HPDE6-E6E7 (cell line): ENCODE results near the gene SNAPC2.

Experiments used
- DNase-seq: peaks from one replicate; pipeline ENCODE4 v3.0.0; 2011; ENCODE audit warnings: missing footprints; ENCODE audit errors: extremely low spot score

Gene SNAPC2, protein sequence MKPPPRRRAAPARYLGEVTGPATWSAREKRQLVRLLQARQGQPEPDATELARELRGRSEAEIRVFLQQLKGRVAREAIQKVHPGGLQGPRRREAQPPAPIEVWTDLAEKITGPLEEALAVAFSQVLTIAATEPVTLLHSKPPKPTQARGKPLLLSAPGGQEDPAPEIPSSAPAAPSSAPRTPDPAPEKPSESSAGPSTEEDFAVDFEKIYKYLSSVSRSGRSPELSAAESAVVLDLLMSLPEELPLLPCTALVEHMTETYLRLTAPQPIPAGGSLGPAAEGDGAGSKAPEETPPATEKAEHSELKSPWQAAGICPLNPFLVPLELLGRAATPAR

DNA sequence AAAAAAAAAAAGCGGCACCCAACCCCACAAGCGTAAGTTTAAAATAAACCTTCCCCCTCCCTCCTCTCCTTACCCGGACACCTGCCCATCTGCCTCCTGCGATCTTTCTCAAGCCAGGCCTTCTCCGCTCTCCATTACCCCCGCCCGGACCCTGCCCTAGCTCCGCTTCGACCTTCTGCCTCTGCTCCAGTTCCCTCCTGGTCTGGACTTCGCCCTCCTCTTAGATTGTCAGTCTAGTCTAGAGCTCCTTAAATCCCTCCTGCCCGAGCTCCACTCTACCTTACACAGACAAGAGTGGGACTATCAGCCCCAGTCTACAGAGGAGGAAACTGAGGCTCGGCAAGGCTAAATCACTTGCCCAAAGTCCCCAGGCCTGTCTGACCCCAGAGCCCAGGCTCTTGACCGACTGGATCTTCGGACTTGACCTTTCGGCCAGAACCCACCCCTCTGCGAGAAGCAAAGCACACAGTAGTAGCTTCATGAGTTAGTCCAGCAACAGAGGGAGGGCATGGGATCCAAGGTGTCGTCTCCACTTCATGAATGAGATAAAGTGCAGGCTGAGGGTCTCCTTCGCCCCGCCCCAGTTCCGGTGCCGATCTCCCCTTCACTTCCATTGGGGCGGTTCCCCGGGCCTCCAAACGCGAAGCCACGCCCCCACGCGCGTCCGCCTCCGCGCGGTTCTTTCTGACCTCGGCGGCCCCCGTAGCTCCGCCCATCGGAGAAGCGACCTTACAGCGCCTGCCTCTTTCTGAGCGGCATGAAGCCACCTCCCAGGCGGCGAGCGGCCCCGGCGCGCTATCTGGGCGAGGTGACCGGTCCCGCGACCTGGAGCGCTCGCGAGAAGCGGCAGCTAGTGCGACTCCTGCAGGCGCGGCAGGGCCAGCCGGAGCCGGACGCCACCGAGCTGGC is at the start of gene SNAPC2:
SNAPC2 (plus strand) TSS at position 729 of the 909 bp plus-strand sequence; CDS start at position 758, 29 bp downstream.
- peak; percentile 82 for DNase-seq

- no peak for DNase-seq
Observed at GRCh38 chr19:7870571-7871436, 49.3 kb upstream of the SNAPC2 start.

DNA sequence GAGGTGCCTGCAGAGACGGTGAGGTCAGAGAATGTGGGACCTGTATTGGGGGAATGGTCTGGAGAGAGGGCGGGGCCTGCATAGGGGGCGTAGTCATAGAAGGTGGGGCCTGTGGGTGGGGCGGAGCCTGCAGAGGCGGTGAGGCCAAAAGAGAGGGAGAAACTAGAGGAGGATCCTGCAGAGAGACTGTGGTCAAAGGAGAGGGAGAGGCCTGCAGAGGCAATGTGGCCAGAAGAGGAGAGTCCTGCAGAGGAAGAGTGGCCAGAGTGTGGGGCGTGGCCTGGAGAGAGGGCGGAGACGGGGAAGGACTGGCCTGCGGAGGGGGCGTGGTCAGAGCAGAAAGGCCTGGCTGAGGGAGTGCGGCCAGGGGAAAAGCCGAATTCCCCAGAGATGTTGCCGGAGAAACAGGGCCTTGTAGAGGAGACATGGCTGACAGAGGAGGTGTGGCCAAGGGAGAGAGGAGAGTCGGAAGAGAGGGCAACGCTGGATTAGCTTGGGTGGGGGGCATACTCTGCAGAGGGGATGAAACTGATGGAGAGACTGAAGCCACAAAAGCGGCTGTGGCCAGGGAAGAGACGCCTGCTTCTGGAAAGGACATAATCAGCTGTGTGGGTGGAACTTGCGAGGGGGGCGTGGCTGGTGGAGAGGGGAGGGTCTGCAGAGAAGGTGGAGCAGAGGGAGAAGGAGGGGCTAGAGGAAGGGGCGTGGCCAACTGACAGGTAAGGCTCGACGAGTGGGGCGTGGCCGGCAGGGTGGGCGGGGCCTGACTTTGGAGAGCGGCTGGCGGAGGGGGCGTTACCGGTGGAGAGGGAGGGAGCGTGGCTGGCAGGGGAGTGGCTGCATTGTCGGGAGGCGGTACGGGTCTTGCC is 48.5 kb upstream of the SNAPC2 start:
- peak; percentile 71 for DNase-seq

- DNase-seq: no peak
Observed at GRCh38 chr19:7872306-7873204, 47.6 kb upstream of the SNAPC2 start.

DNA sequence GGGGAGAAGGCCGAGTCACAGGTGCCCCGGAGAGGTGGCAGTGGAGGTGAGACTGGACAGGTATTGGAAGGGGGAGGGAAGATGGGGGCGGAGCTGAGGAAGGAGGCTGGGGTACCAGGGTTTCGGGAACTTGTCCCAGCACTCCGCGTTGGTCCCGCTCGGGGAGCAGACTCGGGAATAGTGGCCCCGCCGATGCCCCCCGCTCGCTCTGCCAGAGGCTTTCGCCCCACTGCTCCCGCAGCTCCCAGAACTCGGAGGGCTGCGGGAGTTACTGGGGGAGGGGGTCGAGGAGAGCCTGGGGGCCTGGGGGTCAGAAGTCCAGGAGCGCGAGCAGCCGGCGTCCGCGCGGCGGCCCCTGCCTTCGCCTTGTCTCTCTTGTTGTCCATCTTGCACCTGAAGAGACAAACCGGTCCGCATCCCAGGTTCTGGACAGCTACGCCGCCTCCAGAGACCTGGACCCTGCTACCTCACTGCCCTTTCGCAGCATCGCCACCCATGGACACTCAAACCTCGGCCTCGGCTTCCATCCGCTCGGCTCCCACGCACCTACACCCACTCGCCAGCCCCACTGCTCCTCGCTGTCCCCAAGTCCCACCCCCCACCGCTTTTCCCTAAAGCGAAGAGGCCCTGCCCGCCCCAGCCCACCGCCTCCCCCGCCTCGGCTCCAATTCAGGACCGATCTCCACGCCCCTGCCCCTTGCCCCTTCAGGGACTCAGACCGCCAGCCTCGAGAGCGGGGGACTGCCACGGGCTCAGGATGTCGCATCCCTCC is 46.6 kb upstream of the SNAPC2 start:
- DNase-seq: no peak

DNA sequence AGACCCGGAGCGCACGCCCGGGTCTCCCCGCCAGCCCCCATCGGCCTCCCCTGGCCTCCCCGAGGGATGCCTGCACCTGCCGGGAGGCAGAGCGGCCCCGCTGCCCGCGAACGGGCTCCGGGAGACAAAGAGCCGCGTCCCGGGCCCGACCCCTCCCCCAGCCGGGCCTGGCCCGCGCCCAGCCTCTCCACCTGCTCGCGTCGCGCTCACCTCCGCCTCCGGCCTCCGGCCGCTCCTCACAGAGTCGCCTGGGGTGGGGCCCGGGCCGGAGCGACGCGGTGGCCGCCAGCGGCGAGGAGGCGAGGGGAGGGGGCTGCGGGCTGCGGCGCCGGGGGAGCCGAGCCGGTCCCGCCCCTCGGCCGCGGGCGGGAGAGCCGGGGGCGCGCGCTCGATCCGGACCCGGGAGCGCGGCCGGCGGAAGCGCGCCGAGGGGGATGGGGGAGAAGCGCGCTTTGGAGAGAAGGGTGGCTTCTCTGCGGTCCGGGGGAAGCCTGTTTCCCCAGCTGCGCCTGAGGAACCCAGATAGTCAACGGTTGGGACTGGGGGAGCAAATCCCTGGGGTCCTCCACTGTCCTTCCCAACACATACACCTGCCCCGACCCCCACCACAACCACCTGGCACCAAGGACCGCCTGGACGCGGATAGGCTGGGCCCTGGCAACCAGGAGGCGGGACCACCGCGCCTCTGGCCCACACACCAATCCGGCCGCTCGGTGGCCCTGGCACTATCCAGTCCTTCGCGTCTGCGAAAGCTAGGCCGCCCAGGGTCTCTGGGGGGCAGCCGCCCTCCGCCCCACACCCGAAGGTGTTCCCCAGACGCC is 45.9 kb upstream of the SNAPC2 start, which contains the start of gene PRR36:
PRR36 (minus strand) TSS at position 315 of the 821 bp plus-strand sequence. CDS start 701 bp downstream, outside the sequence.
- no peak for DNase-seq

- no peak for DNase-seq
Observed at GRCh38 chr19:7874897-7875273, 45.3 kb upstream of the SNAPC2 start.

DNA sequence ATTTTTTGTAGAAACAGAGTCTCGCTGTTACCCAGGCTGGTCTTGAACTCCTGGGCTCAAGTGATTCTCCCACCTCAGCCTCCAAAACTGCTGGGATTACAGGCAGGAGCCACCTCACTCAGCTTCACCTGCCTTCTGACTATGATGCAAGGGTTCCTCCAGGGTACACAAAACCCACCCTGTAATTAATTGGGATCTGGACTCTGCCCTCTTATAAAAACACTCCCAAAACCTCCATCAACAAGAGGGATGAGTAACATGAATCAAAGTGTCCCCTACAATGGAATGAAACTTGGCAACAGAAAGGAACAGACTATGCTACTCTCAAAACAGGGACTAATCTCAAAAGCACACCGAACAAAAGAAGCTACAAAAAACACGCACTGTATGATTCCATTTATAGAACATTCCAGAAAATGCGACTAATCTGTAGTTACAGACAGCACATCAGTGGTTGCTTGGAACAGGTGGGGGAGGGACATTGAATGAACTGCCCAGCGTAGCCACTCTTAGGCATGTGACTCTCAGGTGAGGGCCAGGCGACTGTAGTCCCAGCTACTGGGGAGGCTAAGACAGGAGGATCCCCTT is 42.8 kb upstream of the SNAPC2 start:
- DNase-seq: no peak

GRCh38 chr19:7879111-7879807 is 40.9 kb upstream of the SNAPC2 start:
- DNase-seq: no peak

DNA sequence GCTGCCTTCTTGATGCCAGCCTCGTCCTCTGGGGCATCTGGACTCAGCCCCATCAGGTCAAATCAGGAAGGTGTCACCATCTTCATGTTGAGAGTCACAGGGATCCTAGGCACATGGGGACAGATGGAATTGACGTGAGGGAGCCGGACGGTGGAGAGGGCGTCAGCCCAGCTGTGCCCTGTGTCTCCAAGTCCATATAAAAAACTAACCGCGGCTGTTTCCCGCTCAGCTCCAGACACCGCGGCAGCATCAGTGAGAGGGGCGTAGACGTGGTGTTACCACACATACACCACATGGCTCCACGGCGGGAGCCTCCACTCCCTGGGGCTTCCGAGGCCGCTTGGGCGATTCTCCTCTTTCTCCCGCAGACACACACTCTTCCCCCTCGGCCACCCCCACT is 40.3 kb upstream of the SNAPC2 start:
- no peak for DNase-seq

GRCh38 chr19:7881910-7882309 is 38.2 kb upstream of the SNAPC2 start:
- DNase-seq: no peak

DNA sequence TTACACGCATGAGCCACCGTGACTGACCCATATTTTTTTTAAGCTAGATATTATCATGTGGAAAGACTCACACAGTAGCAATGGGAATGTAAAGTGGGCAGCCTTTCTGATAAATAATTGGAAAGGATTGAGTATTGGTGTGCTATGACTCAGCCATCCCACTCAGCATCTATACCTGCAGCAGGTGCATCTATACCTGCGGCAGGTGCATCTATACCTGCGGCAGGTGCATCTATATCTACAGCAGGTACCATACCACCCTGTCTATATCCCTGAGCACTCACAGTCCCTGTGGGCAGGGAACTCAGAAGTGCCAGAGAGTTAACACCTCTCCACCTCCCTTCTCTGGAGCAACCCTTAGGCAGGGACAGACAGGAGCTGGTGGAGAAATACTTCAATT is 37.0 kb upstream of the SNAPC2 start:
- DNase-seq: no peak

- no peak for DNase-seq
Observed at GRCh38 chr19:7883796-7884570, 36.2 kb upstream of the SNAPC2 start.

DNA sequence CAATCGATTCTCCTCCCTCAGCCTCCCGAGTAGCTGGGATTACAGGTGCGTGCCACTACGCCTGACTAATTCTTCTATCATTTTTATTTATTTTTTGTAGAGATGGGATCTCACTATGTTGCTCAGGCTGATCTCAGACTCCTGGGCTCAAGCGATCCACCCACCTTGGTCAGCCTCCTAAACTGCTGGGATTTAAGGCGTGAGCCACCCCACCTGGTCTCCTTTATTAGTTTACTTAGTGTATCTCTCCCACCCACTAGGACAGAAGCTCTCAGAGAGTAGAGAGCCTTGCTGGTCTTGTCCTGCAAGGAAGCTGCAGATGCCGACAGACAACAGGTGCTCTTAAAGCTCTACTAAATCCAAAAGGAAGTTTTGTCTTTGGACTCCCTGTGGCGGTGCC is 34.3 kb upstream of the SNAPC2 start:
- DNase-seq: no peak

- no peak for DNase-seq
Observed at GRCh38 chr19:7887408-7888144, 32.6 kb upstream of the SNAPC2 start.
